GM12878 (cell line): ENCODE data around the gene MTHFD2. TPM values are rescaled to one million over a fixed set of nuclear protein-coding genes. Genes with fewer than 3 reads are reported as not detected.

ENCODE experiments used
- BHLHE40 ChIP-seq, 2 experiments: fragments of 450-650 bp in 1 of 2; IDR thresholded peaks; 2 replicates each; pipeline ENCODE4 v1.6.1; 2011 to 2017; ENCODE audit warnings: low read depth in 2 of 2, borderline replicate concordance in 1 of 2, improper control_type of control experiment in 1 of 2, low read length in 1 of 2, mild to moderate bottlenecking in 1 of 2
- DPF2 ChIP-seq: fragments of 450-650 bp; IDR thresholded peaks from 2 replicates; pipeline ENCODE4 v1.6.1; 2017; ENCODE audit warnings: mild to moderate bottlenecking
- ETV6 ChIP-seq, 2 experiments: fragments of 450-650 bp in 1 of 2; IDR thresholded peaks in 1 of 2; conservative IDR thresholded peaks in 1 of 2; 2 replicates each; pipeline ENCODE4 v1.6.1; 2014; ENCODE audit warnings: antibody characterized with exemption in 1 of 2, borderline replicate concordance in 1 of 2, low read depth in 1 of 2, mild to moderate bottlenecking in 1 of 2, moderate library complexity in 1 of 2
- FOXK2 ChIP-seq: fragments of 450-650 bp; IDR thresholded peaks from 2 replicates; pipeline ENCODE4 v1.6.1; 2017; ENCODE audit warnings: mild to moderate bottlenecking, moderate library complexity
- GATAD2B ChIP-seq: fragments of 450-650 bp; conservative IDR thresholded peaks from 2 replicates; pipeline ENCODE4 v1.6.1; 2017; ENCODE audit warnings: low read depth, mild to moderate bottlenecking, moderate library complexity
- HCFC1 ChIP-seq: fragments of 150-350 bp; IDR thresholded peaks from 2 replicates; pipeline ENCODE4 v1.6.1; 2014; ENCODE audit warnings: low read length
- IKZF2 ChIP-seq, 2 experiments: fragments of 450-650 bp; IDR thresholded peaks; 2 replicates each; pipeline ENCODE4 v1.6.1; 2017; ENCODE audit warnings: mild to moderate bottlenecking in 2 of 2, moderate library complexity in 2 of 2
- MTA3 ChIP-seq: IDR thresholded peaks from 2 replicates; pipeline ENCODE4 v1.6.1; 2012; ENCODE audit warnings: low read length, inconsistent platforms, borderline replicate concordance
- NFYA ChIP-seq: IDR thresholded peaks from 2 replicates; pipeline ENCODE4 v1.6.1; 2011; ENCODE audit warnings: low read depth, mild to moderate bottlenecking, low read length, improper control_type of control experiment, borderline replicate concordance
- PAX5 ChIP-seq: IDR thresholded peaks from 2 replicates; pipeline ENCODE4 v1.6.1; 2011; ENCODE audit warnings: low read depth, low read length, borderline replicate concordance
- TAF1 ChIP-seq: IDR thresholded peaks from 2 replicates; pipeline ENCODE4 v1.6.1; 2011; ENCODE audit warnings: mild to moderate bottlenecking, low read depth, low read length, borderline replicate concordance
- YY1 ChIP-seq: IDR thresholded peaks from 2 replicates; pipeline ENCODE4 v1.6.1; 2011; ENCODE audit warnings: low read depth, mild to moderate bottlenecking, low read length
- ZNF207 ChIP-seq: fragments of 450-650 bp; IDR thresholded peaks from 2 replicates; pipeline ENCODE4 v1.6.1; 2014; ENCODE audit warnings: antibody characterized with exemption, mild to moderate bottlenecking, borderline replicate concordance
- ZNF24 ChIP-seq: fragments of 450-650 bp; IDR thresholded peaks from 2 replicates; pipeline ENCODE4 v1.6.1; 2017; ENCODE audit warnings: antibody characterized with exemption, mild to moderate bottlenecking
- polyA plus RNA-seq, 11 experiments: library from polyadenylated mRNA; depleted of rRNA in 4 of 11; unstranded in 6 of 11; stranded (reverse) in 5 of 11; fragments of >200 nt; fragmentation: Nextera tagmentation in 4 of 11; fragmentation: Illumina TruSeq in 1 of 11; extraction: Ambion mirVana in 4 of 11; extraction: Trizol in 1 of 11; gene quantifications; 1 replicate in 1 of 11; 2 replicates in 10 of 11; pipeline versions ENCODE4 v1.2.1 to v1.2.3, GENCODE V29; 2011 to 2016; ENCODE audit warnings: inconsistent platforms in 2 of 11, missing spikeins in 2 of 11, low read depth in 1 of 11
- total RNA-seq, 4 experiments: library from RNA; depleted of rRNA in 3 of 4; stranded (reverse); fragments of >200 nt in 3 of 4; fragmentation: Illumina TruSeq in 1 of 4; extraction: Trizol in 1 of 4; gene quantifications; 2 replicates each; pipeline versions ENCODE4 v1.2.1 to v1.2.3, GENCODE V29; 2013 to 2021
- TF ChIP-seq, protein P1 (sequence below): fragments of 450-650 bp; IDR thresholded peaks from 2 replicates; pipeline ENCODE4 v1.6.1; 2017; ENCODE audit warnings: mild to moderate bottlenecking, moderate library complexity
- TF ChIP-seq, protein P2 (sequence below): IDR thresholded peaks from 2 replicates; pipeline ENCODE4 v1.6.1; 2011; ENCODE audit warnings: mild to moderate bottlenecking, low read depth, low read length, moderate library complexity; ENCODE audit not compliant: insufficient replicate concordance
- TF ChIP-seq, protein P3 (sequence below): IDR thresholded peaks from 2 replicates; pipeline ENCODE4 v1.6.1; 2012; ENCODE audit warnings: improper control_type of control experiment, low read depth, low read length; ENCODE audit not compliant: insufficient replicate concordance
- TF ChIP-seq, protein P4 (sequence below): IDR thresholded peaks from 2 replicates; pipeline ENCODE4 v1.6.1; 2012; ENCODE audit warnings: low read depth, low read length, improper control_type of control experiment

The MTHFD2 gene
- total and polyA plus RNA-seq, 10 of the 15 experiments (the other 5 are each of a cell fraction or from before 2014, with no cell fraction given): 128 to 292 (median 150) TPM

DNA sequence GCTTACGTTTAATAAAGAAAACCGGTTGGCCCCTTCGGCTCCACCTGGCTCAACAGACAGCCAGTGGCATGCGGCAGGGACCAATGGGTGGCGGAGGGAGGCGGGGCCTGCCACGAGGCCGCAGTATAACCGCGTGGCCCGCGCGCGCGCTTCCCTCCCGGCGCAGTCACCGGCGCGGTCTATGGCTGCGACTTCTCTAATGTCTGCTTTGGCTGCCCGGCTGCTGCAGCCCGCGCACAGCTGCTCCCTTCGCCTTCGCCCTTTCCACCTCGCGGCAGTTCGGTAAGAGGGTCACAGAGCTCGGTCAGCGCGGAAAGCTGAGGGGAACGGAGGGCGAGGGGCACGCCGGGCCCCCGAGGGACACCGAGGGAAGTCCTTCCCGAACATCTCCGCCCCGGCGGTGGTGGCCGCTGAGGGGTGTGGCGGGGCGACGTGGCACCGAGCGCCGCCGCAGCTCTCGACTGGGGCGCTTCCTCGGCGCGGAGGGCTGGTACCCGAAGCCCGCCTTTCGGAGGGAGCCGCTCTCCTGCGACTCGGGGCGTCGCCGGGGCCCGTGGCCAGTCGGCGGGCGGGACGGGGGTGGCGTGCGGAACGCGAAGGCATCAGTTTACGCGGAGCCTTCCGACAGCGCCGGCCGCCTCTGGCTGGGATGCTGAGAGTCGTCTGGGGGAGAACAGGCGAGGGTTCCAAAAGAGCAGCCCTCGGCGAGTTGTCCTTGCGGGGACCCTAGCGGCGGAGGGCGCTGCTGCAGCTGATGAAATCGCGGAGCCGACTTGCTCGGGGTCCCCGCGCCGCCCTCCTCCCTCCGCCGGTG lies at the start of gene MTHFD2 (continued):
- TF ChIP-seq FOXK2 (no peak), HCFC1 (no peak; the same call in none of the 2 replicates), ETV6 (conservative IDR thresholded peaks at IDR 0.05 in 1 of 2, IDR thresholded peaks at IDR 0.05 in 1 of 2; ENCODE audit: borderline replicate concordance in 1 of 2, low read depth in 1 of 2) (no peak), PAX5 (peak; percentile 42; the same call in 1 of the 2 replicates), YY1 (peak; percentile 87), NFYA (peak; percentile 55), IKZF2 (IDR thresholded peaks at IDR 0.05) (no peak), ZNF207 (no peak; the same call in 1 of the 2 replicates), ZNF24 (peak; percentile 47), BHLHE40 (IDR thresholded peaks at IDR 0.05; ENCODE audit: borderline replicate concordance in 1 of 2, low read depth in 2 of 2, low read length in 1 of 2) (peak in 1 of 2 experiments; percentile 60; a peak in 2 of 4 replicates), MTA3 (no peak), TAF1 (peak; percentile 91), DPF2 (peak; percentile 53), GATAD2B (peak; percentile 63; the same call in 1 of the 2 replicates)
- TF ChIP-seq, protein P1, sequence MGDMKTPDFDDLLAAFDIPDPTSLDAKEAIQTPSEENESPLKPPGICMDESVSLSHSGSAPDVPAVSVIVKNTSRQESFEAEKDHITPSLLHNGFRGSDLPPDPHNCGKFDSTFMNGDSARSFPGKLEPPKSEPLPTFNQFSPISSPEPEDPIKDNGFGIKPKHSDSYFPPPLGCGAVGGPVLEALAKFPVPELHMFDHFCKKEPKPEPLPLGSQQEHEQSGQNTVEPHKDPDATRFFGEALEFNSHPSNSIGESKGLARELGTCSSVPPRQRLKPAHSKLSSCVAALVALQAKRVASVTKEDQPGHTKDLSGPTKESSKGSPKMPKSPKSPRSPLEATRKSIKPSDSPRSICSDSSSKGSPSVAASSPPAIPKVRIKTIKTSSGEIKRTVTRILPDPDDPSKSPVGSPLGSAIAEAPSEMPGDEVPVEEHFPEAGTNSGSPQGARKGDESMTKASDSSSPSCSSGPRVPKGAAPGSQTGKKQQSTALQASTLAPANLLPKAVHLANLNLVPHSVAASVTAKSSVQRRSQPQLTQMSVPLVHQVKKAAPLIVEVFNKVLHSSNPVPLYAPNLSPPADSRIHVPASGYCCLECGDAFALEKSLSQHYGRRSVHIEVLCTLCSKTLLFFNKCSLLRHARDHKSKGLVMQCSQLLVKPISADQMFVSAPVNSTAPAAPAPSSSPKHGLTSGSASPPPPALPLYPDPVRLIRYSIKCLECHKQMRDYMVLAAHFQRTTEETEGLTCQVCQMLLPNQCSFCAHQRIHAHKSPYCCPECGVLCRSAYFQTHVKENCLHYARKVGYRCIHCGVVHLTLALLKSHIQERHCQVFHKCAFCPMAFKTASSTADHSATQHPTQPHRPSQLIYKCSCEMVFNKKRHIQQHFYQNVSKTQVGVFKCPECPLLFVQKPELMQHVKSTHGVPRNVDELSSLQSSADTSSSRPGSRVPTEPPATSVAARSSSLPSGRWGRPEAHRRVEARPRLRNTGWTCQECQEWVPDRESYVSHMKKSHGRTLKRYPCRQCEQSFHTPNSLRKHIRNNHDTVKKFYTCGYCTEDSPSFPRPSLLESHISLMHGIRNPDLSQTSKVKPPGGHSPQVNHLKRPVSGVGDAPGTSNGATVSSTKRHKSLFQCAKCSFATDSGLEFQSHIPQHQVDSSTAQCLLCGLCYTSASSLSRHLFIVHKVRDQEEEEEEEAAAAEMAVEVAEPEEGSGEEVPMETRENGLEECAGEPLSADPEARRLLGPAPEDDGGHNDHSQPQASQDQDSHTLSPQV: 0 out of 2 replicates have a peak, but pooled peaks have one; percentile 31
- TF ChIP-seq, protein P2, sequence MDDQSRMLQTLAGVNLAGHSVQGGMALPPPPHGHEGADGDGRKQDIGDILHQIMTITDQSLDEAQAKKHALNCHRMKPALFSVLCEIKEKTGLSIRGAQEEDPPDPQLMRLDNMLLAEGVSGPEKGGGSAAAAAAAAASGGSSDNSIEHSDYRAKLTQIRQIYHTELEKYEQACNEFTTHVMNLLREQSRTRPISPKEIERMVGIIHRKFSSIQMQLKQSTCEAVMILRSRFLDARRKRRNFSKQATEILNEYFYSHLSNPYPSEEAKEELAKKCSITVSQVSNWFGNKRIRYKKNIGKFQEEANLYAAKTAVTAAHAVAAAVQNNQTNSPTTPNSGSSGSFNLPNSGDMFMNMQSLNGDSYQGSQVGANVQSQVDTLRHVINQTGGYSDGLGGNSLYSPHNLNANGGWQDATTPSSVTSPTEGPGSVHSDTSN: peak; percentile 90
- TF ChIP-seq, protein P3, sequence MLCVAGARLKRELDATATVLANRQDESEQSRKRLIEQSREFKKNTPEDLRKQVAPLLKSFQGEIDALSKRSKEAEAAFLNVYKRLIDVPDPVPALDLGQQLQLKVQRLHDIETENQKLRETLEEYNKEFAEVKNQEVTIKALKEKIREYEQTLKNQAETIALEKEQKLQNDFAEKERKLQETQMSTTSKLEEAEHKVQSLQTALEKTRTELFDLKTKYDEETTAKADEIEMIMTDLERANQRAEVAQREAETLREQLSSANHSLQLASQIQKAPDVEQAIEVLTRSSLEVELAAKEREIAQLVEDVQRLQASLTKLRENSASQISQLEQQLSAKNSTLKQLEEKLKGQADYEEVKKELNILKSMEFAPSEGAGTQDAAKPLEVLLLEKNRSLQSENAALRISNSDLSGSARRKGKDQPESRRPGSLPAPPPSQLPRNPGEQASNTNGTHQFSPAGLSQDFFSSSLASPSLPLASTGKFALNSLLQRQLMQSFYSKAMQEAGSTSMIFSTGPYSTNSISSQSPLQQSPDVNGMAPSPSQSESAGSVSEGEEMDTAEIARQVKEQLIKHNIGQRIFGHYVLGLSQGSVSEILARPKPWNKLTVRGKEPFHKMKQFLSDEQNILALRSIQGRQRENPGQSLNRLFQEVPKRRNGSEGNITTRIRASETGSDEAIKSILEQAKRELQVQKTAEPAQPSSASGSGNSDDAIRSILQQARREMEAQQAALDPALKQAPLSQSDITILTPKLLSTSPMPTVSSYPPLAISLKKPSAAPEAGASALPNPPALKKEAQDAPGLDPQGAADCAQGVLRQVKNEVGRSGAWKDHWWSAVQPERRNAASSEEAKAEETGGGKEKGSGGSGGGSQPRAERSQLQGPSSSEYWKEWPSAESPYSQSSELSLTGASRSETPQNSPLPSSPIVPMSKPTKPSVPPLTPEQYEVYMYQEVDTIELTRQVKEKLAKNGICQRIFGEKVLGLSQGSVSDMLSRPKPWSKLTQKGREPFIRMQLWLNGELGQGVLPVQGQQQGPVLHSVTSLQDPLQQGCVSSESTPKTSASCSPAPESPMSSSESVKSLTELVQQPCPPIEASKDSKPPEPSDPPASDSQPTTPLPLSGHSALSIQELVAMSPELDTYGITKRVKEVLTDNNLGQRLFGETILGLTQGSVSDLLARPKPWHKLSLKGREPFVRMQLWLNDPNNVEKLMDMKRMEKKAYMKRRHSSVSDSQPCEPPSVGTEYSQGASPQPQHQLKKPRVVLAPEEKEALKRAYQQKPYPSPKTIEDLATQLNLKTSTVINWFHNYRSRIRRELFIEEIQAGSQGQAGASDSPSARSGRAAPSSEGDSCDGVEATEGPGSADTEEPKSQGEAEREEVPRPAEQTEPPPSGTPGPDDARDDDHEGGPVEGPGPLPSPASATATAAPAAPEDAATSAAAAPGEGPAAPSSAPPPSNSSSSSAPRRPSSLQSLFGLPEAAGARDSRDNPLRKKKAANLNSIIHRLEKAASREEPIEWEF: no peak
- TF ChIP-seq, protein P4, sequence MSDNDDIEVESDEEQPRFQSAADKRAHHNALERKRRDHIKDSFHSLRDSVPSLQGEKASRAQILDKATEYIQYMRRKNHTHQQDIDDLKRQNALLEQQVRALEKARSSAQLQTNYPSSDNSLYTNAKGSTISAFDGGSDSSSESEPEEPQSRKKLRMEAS: peak; percentile 98
